Heart left ventricle (tissue), 16 donors: ENCODE data around the gene LHFPL3. TPM values are rescaled to one million over a fixed set of nuclear protein-coding genes. Genes with fewer than 3 reads are reported as not detected.

Experiments used
- ATAC-seq, 4 donors: fragments of 200-7000 bp; cut with Tn5 transposase; one replicate each; pipeline ENCODE4 v1.9.1; 2020 to 2022; ENCODE audit warnings: moderate library complexity in 4 of 4, mild to moderate bottlenecking in 3 of 4, moderate number of reproducible peaks in 1 of 4
- DNase-seq, 5 donors: peaks; one replicate each; pipeline ENCODE4 v3.0.0-alpha.2; 2020
- H3K27ac ChIP-seq, 12 donors: fragments of 200-600 bp; sonication (generic) in 4 of 12; one replicate each; pipeline versions ENCODE4 v1.5.0 to v1.8.0; 2016 to 2022; ENCODE audit warnings: mild to moderate bottlenecking in 2 of 12
- H3K27me3 ChIP-seq, 9 donors: fragments of 200-600 bp; sonication (generic) in 2 of 9; one replicate each; pipeline versions ENCODE4 v1.5.1 to v1.8.0; 2016 to 2022; ENCODE audit warnings: mild to moderate bottlenecking in 3 of 9
- H3K36me3 ChIP-seq, 9 donors: fragments of 200-600 bp; sonication (generic) in 2 of 9; one replicate each; pipeline versions ENCODE4 v1.5.0 to v1.8.0; 2018 to 2022; ENCODE audit warnings: mild to moderate bottlenecking in 2 of 9
- H3K4me1 ChIP-seq, 12 donors: fragments of 200-600 bp; sonication (generic) in 4 of 12; one replicate each; pipeline versions ENCODE4 v1.5.0 to v1.8.0; 2016 to 2022; ENCODE audit warnings: mild to moderate bottlenecking in 3 of 12
- H3K4me3 ChIP-seq, 12 donors: fragments of 200-600 bp; sonication (generic) in 4 of 12; one replicate each; pipeline versions ENCODE4 v1.5.0 to v1.8.0; 2017 to 2022; ENCODE audit warnings: mild to moderate bottlenecking in 9 of 12, moderate library complexity in 4 of 12
- H3K9me3 ChIP-seq, 12 donors: fragments of 200-600 bp; sonication (generic) in 4 of 12; one replicate each; pipeline versions ENCODE4 v1.5.0 to v1.8.0; 2016 to 2022; ENCODE audit warnings: mild to moderate bottlenecking in 1 of 12
- CTCF ChIP-seq, 12 donors: fragments of 200-600 bp; sonication (generic) in 4 of 12; IDR thresholded peaks; one replicate each; pipeline versions ENCODE4 v1.5.0 to v1.8.0; 2018 to 2022; ENCODE audit warnings: antibody characterized with exemption in 12 of 12, mild to moderate bottlenecking in 5 of 12
- POLR2A ChIP-seq, 2 donors: fragments of 450-650 bp; IDR thresholded peaks; one replicate each; pipeline ENCODE4 v1.6.1; 2017; ENCODE audit warnings: antibody characterized with exemption in 2 of 2, mild to moderate bottlenecking in 2 of 2, moderate library complexity in 2 of 2
- WGBS, 4 donors: extraction: QIAGEN DNeasy Blood & Tissue Kit in 2 of 4; methylation state at CpG; one replicate each; pipeline versions ENCODE4 v1.1.5 to v1.1.7; 2013 to 2018; 5-methylcytosine and 5-hydroxymethylcytosine counted together
- intact Hi-C, 10 donors: fragments of 100-400 bp; cut with DNase I; formaldehyde crosslinking; loops; one replicate each; pipeline versions ENCODE4 v1.11.1 to v1.14.2; 2022
- polyA plus RNA-seq, 2 donors: library from polyadenylated mRNA; stranded (reverse); fragments of 200-250 nt; gene quantifications; one replicate each; pipeline ENCODE4 v1.2.3, GENCODE V29; 2013
- total RNA-seq, 9 donors: library from RNA; depleted of rRNA in 2 of 9; stranded (reverse); fragments of >200 nt in 2 of 9; fragmentation: NEBNext Ultra II Directional in 3 of 9; extraction: Animal tissue kit (Norgen Biotek cat#: 25700) in 3 of 9; gene quantifications; one replicate each; pipeline versions ENCODE4 v1.1.0 to v1.2.4, GENCODE V29; 2016 to 2023
- donor health status: ischemic (EF 13 %, LVEDD 7.1; RV severe dilation, severe dysfunction).
- donor health status: healthy with polysubstance abuse.
- donor health status: DM: no; HTN: yes; CAD: no.
- donor health status: DM: no; HTN: no; CAD: no.
- donor health status: ischemic (EF 25% LVEDD 6.9; RV normal size, moderate dysfunction).
- donor health status: ischemic (EF 25% LVEDD 5.7; RV mildly dilated, moderate dysfunction).
- donor health status: healthy.
- donor health status: DM: yes; HTN: yes; CAD: no.
- donor health status: ischemic (EF 35%, LVEDD 5.7; RV mildly dilated, moderate dysfunction).
- donor health status: nonischemic (EF 11% LVEDD 7.7; RV severe dilation, severe dysfunction).
- donor health status: DM: yes; HTN: yes; CAD: no.
- donor health status: PGD.
- donor health status: ischemic (EF 29% LVEDD 5.4; RV normal size, mild dysfunction).
- donor health status: nonischemic (EF 23%, LVEDD 6.1; RV moderate dilation, normal function).

Gene LHFPL3
- total and polyA plus RNA-seq, 11 donors: not detected

GRCh38 chr7:104807671-104808070 is 479.3 kb downstream of the LHFPL3 start:
- DNase-seq: no peak
- H3K27me3 ChIP-seq: peaks cover 0 to 14% (median 0%) of the 10 kb centered on the region in 9 donors
- no peaks in the 10 kb centered on the region for H3K9me3 ChIP-seq
- H3K36me3 ChIP-seq: no peaks in the 10 kb centered on the region
- 55 to 69% (median 62%) methylated on average over 6 of the region's 6 CpGs for WGBS, 4 donors
- no peaks in the 10 kb centered on the region for H3K4me1 ChIP-seq
- TF ChIP-seq CTCF (IDR thresholded peaks at IDR 0.05): no peak
- no peak for TF ChIP-seq POLR2A (IDR thresholded peaks at IDR 0.05)
- intact Hi-C loops: no loop called here
- H3K4me3 ChIP-seq: no peak overlapping the region
- ATAC-seq: no peak
- H3K27ac ChIP-seq: no peak overlapping the region

- intact Hi-C loops: no loop called here
- no peaks in the 10 kb centered on the region for H3K4me1 ChIP-seq
- H3K9me3 ChIP-seq: no peaks in the 10 kb centered on the region
- H3K4me3 ChIP-seq: no peak overlapping the region
- DNase-seq: no peak
- no peak overlapping the region for H3K27ac ChIP-seq
- no peak for ATAC-seq
- TF ChIP-seq CTCF (IDR thresholded peaks at IDR 0.05) (no peak), POLR2A (IDR thresholded peaks at IDR 0.05) (no peak)
- H3K27me3 ChIP-seq: peaks cover 0 to 18% (median 0%) of the 10 kb centered on the region in 9 donors
- H3K36me3 ChIP-seq: no peaks in the 10 kb centered on the region
- WGBS, 4 donors: 89 to 93% (median 92%) methylated on average over 2 of the region's 2 CpGs
These were observed 481.5 kb downstream of the LHFPL3 start for GRCh38 chr7:104809906-104810305.

- no peak for ATAC-seq
- intact Hi-C loops: no loop called here
- 50 to 79% (median 66%) methylated on average over 1 to 3 of the region's 3 CpGs for WGBS, 4 donors
These were observed 485.7 kb downstream of the LHFPL3 start for GRCh38 chr7:104814126-104814525.

GRCh38 chr7:104814671-104815400 is 486.4 kb downstream of the LHFPL3 start:
- H3K4me1 ChIP-seq: no peaks in the 10 kb centered on the region
- no peak overlapping the region for H3K27ac ChIP-seq
- peaks cover 0 to 21% (median 0%) of the 10 kb centered on the region in 9 donors for H3K27me3 ChIP-seq
- no peak overlapping the region for H3K4me3 ChIP-seq
- 67 to 79% (median 75%) methylated on average over 12 to 17 of the region's 17 CpGs for WGBS, 4 donors
- no peak for DNase-seq
- TF ChIP-seq POLR2A (IDR thresholded peaks at IDR 0.05) (no peak), CTCF (IDR thresholded peaks at IDR 0.05) (no peak)
- H3K36me3 ChIP-seq: no peaks in the 10 kb centered on the region
- intact Hi-C loops: no loop called here
- no peak for ATAC-seq
- no peaks in the 10 kb centered on the region for H3K9me3 ChIP-seq

More at GRCh38 chr7:104814126-104814525, 485.7 kb downstream of the LHFPL3 start:
- no peak for TF ChIP-seq CTCF (IDR thresholded peaks at IDR 0.05)
- TF ChIP-seq POLR2A (IDR thresholded peaks at IDR 0.05): no peak
- H3K4me1 ChIP-seq: no peaks in the 10 kb centered on the region
- peaks cover 0 to 21% (median 0%) of the 10 kb centered on the region in 9 donors for H3K27me3 ChIP-seq
- H3K27ac ChIP-seq: no peak overlapping the region
- H3K9me3 ChIP-seq: no peaks in the 10 kb centered on the region
- no peak for DNase-seq
- no peaks in the 10 kb centered on the region for H3K36me3 ChIP-seq
- H3K4me3 ChIP-seq: no peak overlapping the region
